GM18520 (cell line): ENCODE results near the gene SYT15B.
"Not testable (repeated sequence)": the region's sequence is repeated elsewhere in the genome, so short reads cannot be mapped to it uniquely, and the experiment has no call there.

ENCODE experiments used
- ATAC-seq: cut with Tn5 transposase; IDR thresholded peaks from one replicate; pipeline ENCODE4 v1.9.1; 2021; ENCODE audit not compliant: unreplicated experiment

SYT15B gene

GRCh38 chr10:47730911-47731310 lies 32.5 kb downstream of the SYT15B start:
- not testable (repeated sequence) for ATAC-seq

GRCh38 chr10:47725740-47726139 lies 37.7 kb downstream of the SYT15B start:
- not testable (repeated sequence) for ATAC-seq

- not testable (repeated sequence) for ATAC-seq
These were observed 38.3 kb downstream of the SYT15B start for GRCh38 chr10:47725047-47725446.

- ATAC-seq: not testable (repeated sequence)
These were observed 39.3 kb downstream of the SYT15B start for GRCh38 chr10:47724119-47724518.

GRCh38 chr10:47723362-47723761 lies 40.0 kb downstream of the SYT15B start:
- ATAC-seq: not testable (repeated sequence)

- not testable (repeated sequence) for ATAC-seq
These were observed 46.2 kb downstream of the SYT15B start for GRCh38 chr10:47717011-47717769.
